Tibial artery (tissue), 4 donors: ENCODE data around the gene MGMT.

ENCODE experiments used
- DNase-seq, 2 donors: peaks; one replicate each; pipeline ENCODE4 v3.0.0-alpha.2; 2019
- H3K27ac ChIP-seq, 2 donors: fragments of 200-600 bp; sonication (generic) in 1 of 2; 1 replicate in 1 of 2; 2 replicates in 1 of 2; pipeline ENCODE4 v1.5.1; 2018 to 2019; ENCODE audit warnings: mild to moderate bottlenecking in 1 of 2
- H3K27me3 ChIP-seq, 2 donors: fragments of 200-600 bp; sonication (generic) in 1 of 2; one replicate each; pipeline versions ENCODE4 v1.5.1 to v1.6.0; 2016 to 2019
- H3K36me3 ChIP-seq, 3 donors: fragments of 200-600 bp; sonication (generic) in 2 of 3; one replicate each; pipeline ENCODE4 v1.5.1; 2016 to 2019; ENCODE audit warnings: mild to moderate bottlenecking in 2 of 3
- H3K4me1 ChIP-seq, 4 donors: fragments of 200-600 bp; sonication (generic) in 2 of 4; 1 replicate in 3 of 4; 2 replicates in 1 of 4; pipeline ENCODE4 v1.5.1; 2016 to 2019
- H3K4me3 ChIP-seq, 2 donors: fragments of 200-600 bp; sonication (generic) in 1 of 2; 1 replicate in 1 of 2; 2 replicates in 1 of 2; pipeline ENCODE4 v1.5.1; 2018 to 2019; ENCODE audit warnings: mild to moderate bottlenecking in 2 of 2
- H3K9me3 ChIP-seq, 3 donors: fragments of 200-600 bp; sonication (generic) in 1 of 3; one replicate each; pipeline ENCODE4 v1.5.1; 2016 to 2019
- intact Hi-C: fragments of 100-400 bp; cut with DNase I; formaldehyde crosslinking; loops from one replicate; pipeline ENCODE4 v1.15.0; 2023; ENCODE audit warnings: low total_unique reads
- TF ChIP-seq, protein P1 (sequence below), 2 experiments: fragments of 200-600 bp in 1 of 2; fragments of 450-650 bp in 1 of 2; IDR thresholded peaks; one replicate each; pipeline ENCODE4 v1.5.1; 2017 to 2019; ENCODE audit warnings: antibody characterized with exemption in 2 of 2, mild to moderate bottlenecking in 1 of 2, moderate library complexity in 1 of 2

MGMT gene

DNA sequence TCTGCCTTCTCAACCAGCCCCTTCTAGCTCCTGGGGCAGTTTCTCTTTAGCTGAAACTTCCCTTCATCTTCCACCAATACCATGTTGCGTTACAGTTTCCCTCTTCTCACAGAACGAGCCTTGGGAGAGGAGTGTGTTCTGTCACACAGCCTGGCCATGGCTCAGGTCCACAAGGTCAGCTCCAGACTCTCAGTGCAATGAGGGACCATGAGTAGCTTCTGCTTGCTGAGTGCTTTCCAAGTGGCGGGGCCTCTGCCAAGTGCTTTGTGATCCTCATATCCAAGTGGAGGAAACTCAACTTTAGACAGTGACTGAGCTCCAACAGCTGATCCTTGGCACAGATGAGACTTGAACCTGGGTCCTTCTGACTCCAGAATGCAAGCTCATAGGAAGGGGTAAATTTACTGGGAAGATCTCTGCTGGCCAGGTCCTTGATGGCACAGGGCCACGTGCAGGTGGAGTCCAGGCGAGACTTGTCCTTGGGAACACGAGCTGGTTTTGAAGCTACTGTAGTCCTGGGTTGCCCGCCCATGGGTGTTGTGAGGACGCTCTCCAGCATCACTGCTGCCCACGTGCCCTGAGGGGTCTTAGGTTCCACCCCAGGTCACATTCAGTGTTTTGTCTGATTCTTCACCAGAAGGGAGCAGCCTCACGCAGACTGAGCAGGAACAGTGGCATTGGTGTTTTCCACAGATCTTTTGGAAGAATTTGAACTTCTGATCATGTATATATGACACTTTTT lies 259.0 kb downstream of the MGMT start:
- Histone ChIP-seq H3K27me3 (no peaks in the 10 kb centered on the region), H3K36me3 (peaks cover 0 to 3% (median 0%) of the 10 kb centered on the region in 3 donors), H3K4me3 (no peak overlapping the region), H3K9me3 (peaks cover 0 to 26% (median 3%) of the 10 kb centered on the region in 3 donors), H3K27ac (no peak overlapping the region), H3K4me1 (no peaks in the 10 kb centered on the region)
- intact Hi-C loops = no loop called here
- no peak for DNase-seq
- TF ChIP-seq, protein P1, sequence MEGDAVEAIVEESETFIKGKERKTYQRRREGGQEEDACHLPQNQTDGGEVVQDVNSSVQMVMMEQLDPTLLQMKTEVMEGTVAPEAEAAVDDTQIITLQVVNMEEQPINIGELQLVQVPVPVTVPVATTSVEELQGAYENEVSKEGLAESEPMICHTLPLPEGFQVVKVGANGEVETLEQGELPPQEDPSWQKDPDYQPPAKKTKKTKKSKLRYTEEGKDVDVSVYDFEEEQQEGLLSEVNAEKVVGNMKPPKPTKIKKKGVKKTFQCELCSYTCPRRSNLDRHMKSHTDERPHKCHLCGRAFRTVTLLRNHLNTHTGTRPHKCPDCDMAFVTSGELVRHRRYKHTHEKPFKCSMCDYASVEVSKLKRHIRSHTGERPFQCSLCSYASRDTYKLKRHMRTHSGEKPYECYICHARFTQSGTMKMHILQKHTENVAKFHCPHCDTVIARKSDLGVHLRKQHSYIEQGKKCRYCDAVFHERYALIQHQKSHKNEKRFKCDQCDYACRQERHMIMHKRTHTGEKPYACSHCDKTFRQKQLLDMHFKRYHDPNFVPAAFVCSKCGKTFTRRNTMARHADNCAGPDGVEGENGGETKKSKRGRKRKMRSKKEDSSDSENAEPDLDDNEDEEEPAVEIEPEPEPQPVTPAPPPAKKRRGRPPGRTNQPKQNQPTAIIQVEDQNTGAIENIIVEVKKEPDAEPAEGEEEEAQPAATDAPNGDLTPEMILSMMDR (IDR thresholded peaks at IDR 0.05) = no peak

DNA sequence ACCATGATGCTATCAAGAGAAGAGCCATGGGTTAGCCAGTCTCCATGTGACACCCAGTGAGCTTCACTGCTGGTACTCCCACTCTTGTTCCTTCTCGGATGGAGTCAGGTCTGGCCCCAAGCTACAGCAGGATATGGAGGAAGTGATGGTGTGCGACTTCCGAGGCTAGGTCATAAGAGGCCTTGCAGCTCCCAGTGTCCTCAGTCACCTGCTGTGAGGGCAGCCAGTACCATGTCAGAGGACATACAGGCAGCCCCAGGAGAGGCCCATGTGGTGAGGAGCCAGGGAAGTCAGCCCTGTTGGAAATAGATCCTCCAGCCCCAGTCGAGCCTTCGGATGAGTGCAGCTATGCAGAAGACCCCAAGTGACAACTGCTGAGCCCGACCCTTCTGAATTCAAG lies 260.0 kb downstream of the MGMT start:
- Histone ChIP-seq H3K4me1 (no peaks in the 10 kb centered on the region), H3K27ac (no peak overlapping the region), H3K36me3 (peaks cover 0 to 3% (median 0%) of the 10 kb centered on the region in 3 donors), H3K9me3 (peaks cover 0 to 17% (median 3%) of the 10 kb centered on the region in 3 donors), H3K4me3 (no peak overlapping the region), H3K27me3 (no peaks in the 10 kb centered on the region)
- TF ChIP-seq, protein P1 (IDR thresholded peaks at IDR 0.05) = no peak
- intact Hi-C loops = no loop called here
- DNase-seq = no peak

DNA sequence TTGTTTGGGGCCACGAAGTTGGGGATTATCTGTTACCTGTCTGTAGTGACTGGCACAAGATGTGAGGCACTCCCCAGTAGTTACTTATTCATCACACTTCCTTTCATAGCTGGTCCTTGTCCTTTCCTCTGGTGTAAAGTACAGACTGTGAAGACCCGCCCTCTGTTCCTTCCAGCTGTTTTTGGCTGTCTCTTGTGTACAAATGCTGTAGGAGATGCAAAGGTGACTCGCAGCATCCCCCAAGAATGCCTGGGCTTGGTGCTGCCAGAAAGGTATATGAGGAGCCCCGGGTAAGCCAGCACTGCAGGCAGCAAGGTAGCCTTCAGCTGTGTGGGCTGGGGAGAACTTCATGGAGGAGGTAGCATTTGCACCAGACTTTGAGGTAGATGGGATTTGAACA lies 260.5 kb downstream of the MGMT start:
- intact Hi-C loops = no loop called here
- Histone ChIP-seq H3K27me3 (no peaks in the 10 kb centered on the region), H3K4me1 (no peaks in the 10 kb centered on the region), H3K36me3 (peaks cover 0 to 2% (median 0%) of the 10 kb centered on the region in 3 donors), H3K27ac (no peak overlapping the region), H3K4me3 (no peak overlapping the region), H3K9me3 (peaks cover 0 to 17% (median 3%) of the 10 kb centered on the region in 3 donors)
- no peak for DNase-seq
- TF ChIP-seq, protein P1 (IDR thresholded peaks at IDR 0.05) = no peak

DNA sequence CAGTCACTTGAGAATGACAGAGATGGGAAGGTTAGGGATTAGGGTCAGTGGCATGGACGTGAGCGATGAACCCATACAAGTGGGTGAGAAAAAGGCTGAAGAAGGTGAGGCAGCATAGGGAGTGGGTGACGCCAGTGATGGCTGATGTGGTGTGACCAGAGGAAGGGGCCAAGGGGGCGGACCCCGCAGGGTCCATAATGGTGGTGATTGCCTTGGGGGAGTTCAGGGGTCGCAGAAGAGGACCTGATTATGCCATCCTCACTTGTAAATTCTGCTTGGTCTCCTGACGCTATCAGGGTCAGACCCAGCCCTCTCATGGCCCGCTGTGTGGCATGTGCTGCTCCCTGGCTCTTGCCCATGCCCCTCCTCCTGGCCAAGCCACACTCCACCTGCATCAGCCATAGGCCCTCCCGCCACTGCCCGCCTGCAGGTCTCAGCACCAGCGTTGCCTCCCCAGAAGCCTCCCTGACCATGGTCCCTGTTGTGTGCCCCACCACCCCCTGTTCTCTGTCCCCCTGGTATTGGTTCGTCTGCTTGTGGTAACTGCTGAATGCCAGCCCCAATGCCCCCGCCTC lies 261.3 kb downstream of the MGMT start:
- DNase-seq = peak in 1 of 2 donors; percentile 60
- H3K4me1 ChIP-seq = no peaks in the 10 kb centered on the region
- no peak overlapping the region for H3K27ac ChIP-seq
- intact Hi-C loops = no loop called here
- H3K27me3 ChIP-seq = no peaks in the 10 kb centered on the region
- peaks cover 0 to 17% (median 3%) of the 10 kb centered on the region in 3 donors for H3K9me3 ChIP-seq
- no peaks in the 10 kb centered on the region for H3K36me3 ChIP-seq
- no peak overlapping the region for H3K4me3 ChIP-seq
- TF ChIP-seq, protein P1 (IDR thresholded peaks at IDR 0.05) = no peak

DNA sequence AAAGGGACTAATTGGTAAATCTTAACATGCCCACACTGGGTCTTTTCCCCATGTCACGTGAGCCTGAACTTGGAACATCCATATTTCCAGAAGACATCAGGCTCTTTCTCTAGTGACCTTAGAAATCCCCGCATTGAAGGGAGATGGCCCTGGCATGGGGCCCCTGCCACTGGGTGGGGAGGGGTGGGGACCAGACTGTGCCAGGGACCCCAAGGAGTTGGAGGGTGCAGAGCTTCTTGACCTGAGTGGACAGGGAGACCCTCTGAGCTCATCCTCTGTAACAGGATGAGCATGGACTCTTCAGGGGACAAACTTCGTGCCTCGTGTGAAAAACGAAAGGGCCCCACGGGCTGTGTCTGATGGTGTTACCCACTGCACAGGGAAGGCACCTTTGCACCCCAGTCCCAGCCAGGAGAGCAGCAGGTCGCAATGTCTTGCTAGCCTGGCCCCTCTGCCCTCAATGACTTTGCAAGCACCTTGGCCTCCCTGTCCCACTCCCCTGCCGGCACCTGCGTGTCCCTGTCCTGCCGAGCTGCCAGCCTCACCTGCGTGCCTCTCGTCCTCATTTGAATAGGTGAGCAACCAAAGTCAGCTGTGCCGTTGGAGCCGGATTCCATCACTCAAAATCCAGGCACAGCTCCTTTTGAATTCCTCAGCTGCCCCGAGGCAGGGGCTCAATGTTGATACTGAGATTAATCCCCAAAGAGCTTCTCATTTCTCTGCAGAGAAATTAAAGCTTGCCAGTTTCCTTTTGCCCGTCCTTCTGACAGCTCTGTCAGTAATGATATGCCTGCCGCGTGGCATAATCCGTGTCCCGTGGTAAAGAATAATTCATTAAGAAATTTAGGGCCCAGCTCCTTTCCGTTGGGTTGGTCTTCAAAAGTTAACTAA lies 262.1 kb downstream of the MGMT start:
- TF ChIP-seq, protein P1 (IDR thresholded peaks at IDR 0.05) = no peak
- no peaks in the 10 kb centered on the region for H3K4me1 ChIP-seq
- no peak overlapping the region for H3K4me3 ChIP-seq
- no peaks in the 10 kb centered on the region for H3K27me3 ChIP-seq
- peak in 1 of 2 donors; percentile 33 for DNase-seq
- H3K27ac ChIP-seq = no peak overlapping the region
- H3K9me3 ChIP-seq = peaks cover 0 to 17% (median 3%) of the 10 kb centered on the region in 3 donors
- no peaks in the 10 kb centered on the region for H3K36me3 ChIP-seq
- intact Hi-C loops = no loop called here
